GM21360 (cell line): ENCODE results near the gene DAG1.

Source experiments
- ATAC-seq: cut with Tn5 transposase; IDR thresholded peaks from one replicate; pipeline ENCODE4 v1.9.1; 2021; ENCODE audit warnings: mild to moderate bottlenecking, moderate library complexity; ENCODE audit not compliant: unreplicated experiment

The DAG1 gene

GRCh38 chr3:49552087-49552486, 82.0 kb downstream of the DAG1 start:
- no peak for ATAC-seq

GRCh38 chr3:49553324-49553691, 83.2 kb downstream of the DAG1 start:
- ATAC-seq = no peak

- ATAC-seq = peak; percentile 67
Measured at GRCh38 chr3:49553692-49554632, 83.9 kb downstream of the DAG1 start, which contains the start of gene BSN. BSN (plus strand) TSS chr3:49554477; CDS start chr3:49554603, 126 bp downstream.

GRCh38 chr3:49554633-49555265, 84.7 kb downstream of the DAG1 start:
- ATAC-seq = peak; percentile 64

- no peak for ATAC-seq
Measured at GRCh38 chr3:49556500-49557275, 86.6 kb downstream of the DAG1 start.

- no peak for ATAC-seq
Measured at GRCh38 chr3:49563040-49563578, 93.0 kb downstream of the DAG1 start.

- ATAC-seq = no peak
Measured at GRCh38 chr3:49563766-49564165, 93.7 kb downstream of the DAG1 start.

GRCh38 chr3:49566312-49566711, 96.2 kb downstream of the DAG1 start:
- no peak for ATAC-seq

- no peak for ATAC-seq
Measured at GRCh38 chr3:49567406-49567805, 97.3 kb downstream of the DAG1 start.

GRCh38 chr3:49568965-49569364, 98.9 kb downstream of the DAG1 start:
- no peak for ATAC-seq

- no peak for ATAC-seq
Measured at GRCh38 chr3:49570028-49570654, 100.1 kb downstream of the DAG1 start.

- no peak for ATAC-seq
Measured at GRCh38 chr3:49582177-49582576, 112.1 kb downstream of the DAG1 start.
